Liver (tissue), 9 donors: ENCODE data around the gene PYCR2. TPM values are rescaled to one million over a fixed set of nuclear protein-coding genes. Genes with fewer than 3 reads are reported as not detected.

Experiments
- DNase-seq: peaks from one replicate; pipeline ENCODE4 v3.0.0-alpha.2; 2017; ENCODE audit warnings: low spot score
- H3K27ac ChIP-seq, 2 donors: one replicate each; pipeline ENCODE4 v1.7.0; 2013; ENCODE audit warnings: inconsistent platforms in 2 of 2, low read length in 2 of 2, control low read depth in 1 of 2, low read depth in 1 of 2, mild to moderate bottlenecking in 1 of 2
- H3K27me3 ChIP-seq, 4 donors: one replicate each; pipeline versions ENCODE4 v1.6.1 to v1.7.0; 2013; ENCODE audit warnings: low read length in 3 of 4, inconsistent platforms in 1 of 4, mild to moderate bottlenecking in 1 of 4, moderate library complexity in 1 of 4; ENCODE audit not compliant: control insufficient read depth in 4 of 4, insufficient read depth in 4 of 4
- H3K36me3 ChIP-seq, 4 donors: one replicate each; pipeline versions ENCODE4 v1.6.1 to v1.7.0; 2013; ENCODE audit warnings: low read length in 3 of 4, mild to moderate bottlenecking in 3 of 4, low read depth in 1 of 4, moderate library complexity in 1 of 4; ENCODE audit not compliant: control insufficient read depth in 4 of 4, insufficient read depth in 3 of 4
- H3K4me1 ChIP-seq, 4 donors: one replicate each; pipeline versions ENCODE4 v1.6.1 to v1.7.0; 2013; ENCODE audit warnings: low read length in 3 of 4, mild to moderate bottlenecking in 3 of 4, moderate library complexity in 1 of 4; ENCODE audit not compliant: control insufficient read depth in 4 of 4, insufficient read depth in 4 of 4
- H3K4me3 ChIP-seq, 3 donors: one replicate each; pipeline versions ENCODE4 v1.6.1 to v1.7.0; 2013; ENCODE audit warnings: low read length in 3 of 3, control low read depth in 1 of 3, low read depth in 1 of 3, mild to moderate bottlenecking in 1 of 3
- H3K9ac ChIP-seq, 2 donors: one replicate each; pipeline ENCODE4 v1.7.0; 2013; ENCODE audit warnings: low read length in 2 of 2, mild to moderate bottlenecking in 2 of 2, moderate library complexity in 2 of 2, control low read depth in 1 of 2, low read depth in 1 of 2
- H3K9me3 ChIP-seq, 4 donors: one replicate each; pipeline versions ENCODE4 v1.6.1 to v1.7.0; 2013; ENCODE audit warnings: low read length in 3 of 4; ENCODE audit not compliant: control insufficient read depth in 4 of 4
- ATF3 ChIP-seq: IDR thresholded peaks from 2 replicates; pipeline ENCODE4 v1.6.1; 2016; ENCODE audit warnings: antibody characterized with exemption
- CTCF ChIP-seq: fragments of 150-350 bp; IDR thresholded peaks from 2 replicates; pipeline ENCODE4 v1.5.1; 2017; ENCODE audit warnings: improper control_type of control experiment, low read depth, low read length; ENCODE audit not compliant: missing input control
- EGR1 ChIP-seq, 2 donors: IDR thresholded peaks; 2 replicates each; pipeline ENCODE4 v1.6.1; 2016 to 2018; ENCODE audit warnings: antibody characterized with exemption in 2 of 2, low read depth in 2 of 2
- FOXA1 ChIP-seq: IDR thresholded peaks from 2 replicates; pipeline ENCODE4 v1.6.1; 2016; ENCODE audit warnings: antibody characterized with exemption
- FOXA2 ChIP-seq: IDR thresholded peaks from 2 replicates; pipeline ENCODE4 v1.6.1; 2016; ENCODE audit warnings: antibody characterized with exemption
- GABPA ChIP-seq, 2 donors: IDR thresholded peaks in 1 of 2; conservative IDR thresholded peaks in 1 of 2; 2 replicates each; pipeline ENCODE4 v1.6.1; 2016; ENCODE audit warnings: antibody characterized with exemption in 2 of 2, mild to moderate bottlenecking in 1 of 2, moderate library complexity in 1 of 2
- HNF4A ChIP-seq, 2 donors: conservative IDR thresholded peaks; 2 replicates each; pipeline ENCODE4 v1.6.1; 2016; ENCODE audit warnings: antibody characterized with exemption in 2 of 2, mild to moderate bottlenecking in 2 of 2
- HNF4G ChIP-seq: IDR thresholded peaks from 2 replicates; pipeline ENCODE4 v1.6.1; 2016; ENCODE audit warnings: antibody characterized with exemption
- JUND ChIP-seq, 2 donors: IDR thresholded peaks; 2 replicates each; pipeline ENCODE4 v1.6.1; 2016; ENCODE audit warnings: antibody characterized with exemption in 2 of 2
- MAX ChIP-seq: IDR thresholded peaks from 2 replicates; pipeline ENCODE4 v1.6.1; 2016; ENCODE audit warnings: antibody characterized with exemption
- NR2F2 ChIP-seq: IDR thresholded peaks from 2 replicates; pipeline ENCODE4 v1.6.1; 2016; ENCODE audit warnings: antibody characterized with exemption
- RAD21 ChIP-seq, 2 donors: IDR thresholded peaks; 2 replicates each; pipeline ENCODE4 v1.6.1; 2016; ENCODE audit warnings: antibody characterized with exemption in 2 of 2, mild to moderate bottlenecking in 2 of 2
- RXRA ChIP-seq, 2 donors: IDR thresholded peaks; 2 replicates each; pipeline ENCODE4 v1.6.1; 2017 to 2018; ENCODE audit warnings: antibody characterized with exemption in 2 of 2, mild to moderate bottlenecking in 1 of 2
- SP1 ChIP-seq: IDR thresholded peaks from 2 replicates; pipeline ENCODE4 v1.6.1; 2018; ENCODE audit warnings: antibody characterized with exemption, mild to moderate bottlenecking
- TAF1 ChIP-seq: conservative IDR thresholded peaks from 2 replicates; pipeline ENCODE4 v1.6.1; 2016; ENCODE audit warnings: antibody characterized with exemption, mild to moderate bottlenecking
- YY1 ChIP-seq: IDR thresholded peaks from 2 replicates; pipeline ENCODE4 v1.6.1; 2016; ENCODE audit warnings: antibody characterized with exemption, mild to moderate bottlenecking
- ZBTB33 ChIP-seq: IDR thresholded peaks from 2 replicates; pipeline ENCODE4 v1.6.1; 2016; ENCODE audit warnings: antibody characterized with exemption
- WGBS: extraction: QIAGEN DNeasy Blood & Tissue Kit; methylation state at CpG from one replicate; pipeline ENCODE4 v1.1.7; 2013; 5-methylcytosine and 5-hydroxymethylcytosine counted together
- polyA plus RNA-seq, 2 donors: library from polyadenylated mRNA; stranded (reverse) in 1 of 2; unstranded in 1 of 2; fragments of 200-250 nt in 1 of 2; fragments of >200 nt in 1 of 2; fragmentation: Nextera tagmentation in 1 of 2; extraction: Ambion mirVana in 1 of 2; gene quantifications; one replicate each; pipeline versions ENCODE4 v1.2.1 to v1.2.3, GENCODE V29; 2013 to 2015
- total RNA-seq, 2 donors: library from RNA; depleted of rRNA; stranded (reverse); fragments of >200 nt; gene quantifications; one replicate each; pipeline ENCODE4 v1.2.3, GENCODE V29; 2014
- TF ChIP-seq, protein P1 (sequence below): IDR thresholded peaks from 2 replicates; pipeline ENCODE4 v1.6.1; 2016; ENCODE audit warnings: antibody characterized with exemption, mild to moderate bottlenecking
- donor health status: healthy.
- donor health status: healthy.
- donor health status: healthy.
- donor health status: healthy.
- donor health status: healthy.

Gene PYCR2
- total and polyA plus RNA-seq, 4 donors: 16.8 to 41.0 (median 33.0) TPM

- TF ChIP-seq, protein P1, sequence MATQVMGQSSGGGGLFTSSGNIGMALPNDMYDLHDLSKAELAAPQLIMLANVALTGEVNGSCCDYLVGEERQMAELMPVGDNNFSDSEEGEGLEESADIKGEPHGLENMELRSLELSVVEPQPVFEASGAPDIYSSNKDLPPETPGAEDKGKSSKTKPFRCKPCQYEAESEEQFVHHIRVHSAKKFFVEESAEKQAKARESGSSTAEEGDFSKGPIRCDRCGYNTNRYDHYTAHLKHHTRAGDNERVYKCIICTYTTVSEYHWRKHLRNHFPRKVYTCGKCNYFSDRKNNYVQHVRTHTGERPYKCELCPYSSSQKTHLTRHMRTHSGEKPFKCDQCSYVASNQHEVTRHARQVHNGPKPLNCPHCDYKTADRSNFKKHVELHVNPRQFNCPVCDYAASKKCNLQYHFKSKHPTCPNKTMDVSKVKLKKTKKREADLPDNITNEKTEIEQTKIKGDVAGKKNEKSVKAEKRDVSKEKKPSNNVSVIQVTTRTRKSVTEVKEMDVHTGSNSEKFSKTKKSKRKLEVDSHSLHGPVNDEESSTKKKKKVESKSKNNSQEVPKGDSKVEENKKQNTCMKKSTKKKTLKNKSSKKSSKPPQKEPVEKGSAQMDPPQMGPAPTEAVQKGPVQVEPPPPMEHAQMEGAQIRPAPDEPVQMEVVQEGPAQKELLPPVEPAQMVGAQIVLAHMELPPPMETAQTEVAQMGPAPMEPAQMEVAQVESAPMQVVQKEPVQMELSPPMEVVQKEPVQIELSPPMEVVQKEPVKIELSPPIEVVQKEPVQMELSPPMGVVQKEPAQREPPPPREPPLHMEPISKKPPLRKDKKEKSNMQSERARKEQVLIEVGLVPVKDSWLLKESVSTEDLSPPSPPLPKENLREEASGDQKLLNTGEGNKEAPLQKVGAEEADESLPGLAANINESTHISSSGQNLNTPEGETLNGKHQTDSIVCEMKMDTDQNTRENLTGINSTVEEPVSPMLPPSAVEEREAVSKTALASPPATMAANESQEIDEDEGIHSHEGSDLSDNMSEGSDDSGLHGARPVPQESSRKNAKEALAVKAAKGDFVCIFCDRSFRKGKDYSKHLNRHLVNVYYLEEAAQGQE: no peak
These were observed 27.0 kb upstream of the PYCR2 start (continued) for GRCh38 chr1:225950905-225951497.

- H3K4me3 ChIP-seq: no peak overlapping the region
- H3K9me3 ChIP-seq: no peaks in the 10 kb centered on the region
- no peak overlapping the region for H3K9ac ChIP-seq
- WGBS: 72% methylated on average over 6 of the region's 6 CpGs
- no peak overlapping the region for H3K27ac ChIP-seq
- no peak for DNase-seq
- H3K36me3 ChIP-seq: no peaks in the 10 kb centered on the region
- peaks cover 0 to 2% (median 0%) of the 10 kb centered on the region in 4 donors for H3K27me3 ChIP-seq
- no peak for TF ChIP-seq HNF4G
- TF ChIP-seq RXRA (IDR thresholded peaks at IDR 0.05): no peak
- H3K4me1 ChIP-seq: no peaks in the 10 kb centered on the region
These were observed 25.0 kb upstream of the PYCR2 start for GRCh38 chr1:225949041-225949440.

- H3K9me3 ChIP-seq: no peaks in the 10 kb centered on the region
- H3K4me3 ChIP-seq: no peak overlapping the region
- peaks cover 0 to 2% (median 0%) of the 10 kb centered on the region in 4 donors for H3K27me3 ChIP-seq
- no peaks in the 10 kb centered on the region for H3K36me3 ChIP-seq
- H3K9ac ChIP-seq: no peak overlapping the region
- H3K27ac ChIP-seq: no peak overlapping the region
- WGBS: 96% methylated on average over 5 of the region's 5 CpGs
- no peaks in the 10 kb centered on the region for H3K4me1 ChIP-seq
- TF ChIP-seq HNF4G: no peak
- TF ChIP-seq FOXA1: no peak
- no peak for TF ChIP-seq EGR1 (IDR thresholded peaks at IDR 0.05; ENCODE audit: low read depth in 2 of 2)
- TF ChIP-seq RAD21 (IDR thresholded peaks at IDR 0.05): no peak
- no peak for TF ChIP-seq FOXA2
- TF ChIP-seq YY1: no peak
- no peak for TF ChIP-seq HNF4A (conservative IDR thresholded peaks at IDR 0.05)
- TF ChIP-seq TAF1: no peak
- TF ChIP-seq ATF3: no peak
- TF ChIP-seq, protein P1: no peak
- no peak for TF ChIP-seq CTCF
- TF ChIP-seq NR2F2: no peak
- no peak for TF ChIP-seq JUND (IDR thresholded peaks at IDR 0.05)
- TF ChIP-seq GABPA (IDR thresholded peaks at IDR 0.05 in 1 of 2, conservative IDR thresholded peaks at IDR 0.05 in 1 of 2): no peak
- TF ChIP-seq MAX: no peak
- TF ChIP-seq RXRA (IDR thresholded peaks at IDR 0.05): no peak
- no peak for TF ChIP-seq ZBTB33
- no peak for TF ChIP-seq SP1
- DNase-seq: no peak
These were observed 22.8 kb upstream of the PYCR2 start for GRCh38 chr1:225946803-225947202.
